HG02759 (cell line): ENCODE data around the gene ERC2.

ENCODE experiments used
- ATAC-seq: cut with Tn5 transposase; IDR thresholded peaks from one replicate; pipeline ENCODE4 v1.9.1; 2021; ENCODE audit warnings: mild to moderate bottlenecking, moderate library complexity; ENCODE audit not compliant: unreplicated experiment

ERC2 gene

GRCh38 chr3:55702822-55703221 is 765.4 kb downstream of the ERC2 start:
- ATAC-seq, result no peak

GRCh38 chr3:55701997-55702396 is 766.3 kb downstream of the ERC2 start:
- no peak for ATAC-seq

GRCh38 chr3:55698831-55699230 is 769.4 kb downstream of the ERC2 start:
- ATAC-seq, result no peak

GRCh38 chr3:55697177-55697865 is 770.9 kb downstream of the ERC2 start:
- ATAC-seq, result no peak

DNA sequence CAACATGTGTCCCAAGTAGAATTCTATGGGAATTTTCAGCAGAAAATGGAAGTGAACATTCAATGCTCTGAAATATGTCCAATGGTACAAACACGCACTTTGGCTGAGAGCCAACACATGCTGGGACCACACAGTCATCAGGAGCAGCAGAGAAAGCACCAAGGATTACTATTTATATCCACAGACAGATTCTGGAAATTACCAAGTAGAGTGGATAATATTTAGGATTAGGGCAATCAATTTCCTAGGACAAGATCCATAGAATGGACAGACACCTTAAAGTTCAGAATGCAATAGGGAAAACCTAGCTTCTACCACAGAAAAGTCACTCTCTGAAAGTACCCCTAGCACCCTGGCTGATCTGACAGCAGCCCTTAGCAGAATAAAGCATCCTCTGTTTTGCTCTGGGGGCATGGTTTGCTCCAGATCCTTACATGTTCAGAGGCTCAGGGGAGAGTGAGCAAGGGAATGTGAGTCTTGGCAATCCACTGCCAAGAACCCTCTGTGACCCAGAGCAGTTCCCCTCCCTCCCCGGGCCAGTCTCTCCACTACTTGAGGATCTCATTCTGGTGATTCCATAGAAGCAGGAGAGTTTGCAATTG is 775.2 kb downstream of the ERC2 start:
- ATAC-seq, result no peak

GRCh38 chr3:55692295-55692956 is 775.8 kb downstream of the ERC2 start:
- ATAC-seq, result no peak

GRCh38 chr3:55691141-55691540 is 777.1 kb downstream of the ERC2 start:
- ATAC-seq, result no peak

DNA sequence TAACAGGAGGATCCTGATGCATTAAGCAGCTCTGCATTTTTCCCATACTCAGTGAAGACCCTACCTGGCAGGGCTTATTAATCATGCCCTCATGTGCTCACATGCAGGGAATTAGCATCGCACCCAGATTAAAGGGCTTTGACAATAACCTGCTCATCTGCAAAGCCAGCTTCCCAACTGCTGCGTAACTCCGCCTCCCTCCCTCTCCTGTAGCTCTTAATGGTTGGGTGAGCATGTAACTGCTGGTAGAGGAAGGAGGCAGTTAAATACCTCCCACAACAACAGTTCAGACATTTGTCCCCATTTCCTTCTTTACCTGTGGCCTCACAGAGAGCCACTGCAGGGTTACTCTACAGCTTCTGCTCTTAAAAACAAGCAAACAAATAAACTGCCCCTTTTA is 777.5 kb downstream of the ERC2 start:
- ATAC-seq, result peak; percentile 60

DNA sequence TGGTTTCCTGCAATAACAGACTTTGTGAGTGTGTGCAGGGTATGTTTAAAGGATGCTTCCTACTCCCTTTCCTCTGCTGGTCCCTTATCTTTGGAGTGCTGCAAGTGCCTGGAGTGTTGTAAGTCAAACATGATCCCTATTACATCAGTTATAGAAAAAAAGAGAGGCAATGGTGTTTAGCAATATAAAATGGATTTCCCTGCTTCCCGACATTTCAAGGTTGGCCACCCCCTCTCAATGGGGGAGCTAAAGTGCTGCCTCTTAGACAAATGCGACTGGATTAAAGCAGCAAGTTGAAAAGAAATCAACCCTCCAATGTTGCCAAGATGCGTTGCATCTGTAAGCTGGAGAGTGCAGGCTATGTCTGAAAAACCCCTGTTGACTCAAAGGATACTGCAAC is 778.1 kb downstream of the ERC2 start:
- ATAC-seq, result no peak

DNA sequence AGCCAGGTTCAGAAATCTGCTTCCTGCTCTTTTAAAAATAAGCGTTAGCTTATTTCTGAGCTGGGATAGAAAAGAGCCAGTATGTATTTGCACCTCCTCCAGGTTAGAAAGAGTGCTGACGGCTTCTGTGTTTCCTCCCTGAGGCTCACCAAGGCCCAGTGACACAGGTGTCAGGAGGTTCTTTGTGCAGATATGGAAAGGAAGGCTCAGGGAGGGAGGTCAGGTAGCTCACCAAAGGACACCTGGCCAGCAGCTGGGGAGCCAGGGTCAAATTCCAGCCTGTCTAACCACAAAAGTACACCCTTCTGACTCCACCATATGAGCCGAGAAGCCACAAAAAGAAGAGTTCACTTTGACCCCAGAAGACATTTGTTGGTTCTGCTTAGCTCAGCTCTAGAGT is 780.1 kb downstream of the ERC2 start:
- ATAC-seq, result no peak

DNA sequence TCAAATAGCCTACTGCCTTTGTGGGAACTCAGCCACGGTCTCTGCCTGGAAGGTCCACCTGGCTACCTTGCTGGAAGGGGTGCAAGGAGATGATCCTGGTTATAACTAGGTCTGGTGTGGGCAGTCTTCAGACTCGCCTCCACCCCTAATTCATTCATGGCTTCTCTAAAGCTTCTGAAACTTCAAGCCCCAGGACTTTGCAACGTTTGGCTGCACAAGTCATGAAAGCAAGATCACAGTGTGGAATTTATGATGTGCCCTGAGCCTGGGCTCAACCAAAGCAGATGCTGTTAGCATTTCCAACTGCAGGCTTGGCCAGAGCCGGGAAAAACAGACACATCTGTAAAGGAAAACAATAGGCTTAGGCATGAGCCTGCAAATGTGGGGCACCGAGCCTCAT is 780.7 kb downstream of the ERC2 start:
- ATAC-seq, result no peak

DNA sequence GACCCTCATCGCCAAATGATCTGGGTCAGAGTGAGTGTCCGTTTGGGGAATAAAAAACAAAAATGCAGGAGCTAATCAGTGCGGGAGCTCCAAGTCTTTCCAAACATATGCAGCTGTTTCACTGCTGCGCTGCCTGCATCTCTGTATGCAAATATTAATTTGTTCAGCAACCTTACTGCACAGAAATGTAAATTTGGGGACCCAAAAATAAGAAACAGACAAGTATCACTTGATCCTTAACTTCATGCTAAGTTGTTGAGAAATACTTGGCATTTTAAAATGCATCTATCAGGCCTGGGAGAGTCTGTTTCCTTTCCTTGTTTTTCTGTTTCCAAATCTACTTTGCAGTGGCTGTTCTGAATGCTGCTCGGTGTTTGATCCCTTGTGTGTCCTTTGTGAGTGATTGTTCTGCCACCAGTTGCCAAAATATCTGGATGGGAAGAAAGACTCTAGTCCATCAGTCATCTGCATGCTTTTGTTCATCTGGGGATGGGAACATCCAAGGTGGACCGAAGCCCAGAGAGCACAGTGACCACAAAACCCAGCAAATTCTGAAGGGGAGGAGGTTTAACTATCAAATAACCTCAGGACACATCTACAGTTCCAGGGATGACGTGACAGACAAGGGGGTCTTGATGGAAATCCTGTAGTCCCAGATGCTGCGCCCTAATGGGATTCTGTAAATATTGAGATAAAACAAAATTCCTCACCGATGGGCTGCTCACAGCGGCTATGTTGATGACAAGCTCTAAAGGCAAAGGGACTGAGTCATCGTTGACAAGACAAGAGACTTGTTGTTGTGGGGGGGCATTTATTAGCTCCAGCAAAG is 781.6 kb downstream of the ERC2 start:
- ATAC-seq, result no peak

- no peak for ATAC-seq
Observed at GRCh38 chr3:55683666-55684270, 784.5 kb downstream of the ERC2 start.

- ATAC-seq, result no peak
Observed at GRCh38 chr3:55682461-55682860, 785.8 kb downstream of the ERC2 start.

GRCh38 chr3:55678546-55679216 is 789.6 kb downstream of the ERC2 start:
- no peak for ATAC-seq

DNA sequence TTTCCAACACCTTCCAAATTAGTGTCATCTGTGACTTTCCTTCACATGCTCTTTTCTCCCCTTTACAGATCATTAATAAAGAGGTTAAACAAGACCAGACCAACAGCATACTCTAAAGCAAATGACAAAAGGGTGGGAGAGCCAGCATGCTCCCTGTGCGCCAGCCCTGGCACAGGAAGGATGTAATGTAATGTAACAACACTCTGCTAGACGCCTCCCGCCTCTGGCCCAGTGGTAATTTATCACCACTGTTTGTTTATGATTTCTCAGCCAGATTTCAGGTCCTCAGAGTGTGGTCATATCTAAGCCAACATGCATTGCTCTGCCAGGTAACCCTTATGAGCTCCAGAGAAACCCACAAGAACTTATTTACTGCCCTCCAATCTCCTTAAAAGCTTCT is 791.6 kb downstream of the ERC2 start:
- no peak for ATAC-seq

- peak; percentile 98 for ATAC-seq
Observed at GRCh38 chr3:55675478-55675877, 792.8 kb downstream of the ERC2 start.

DNA sequence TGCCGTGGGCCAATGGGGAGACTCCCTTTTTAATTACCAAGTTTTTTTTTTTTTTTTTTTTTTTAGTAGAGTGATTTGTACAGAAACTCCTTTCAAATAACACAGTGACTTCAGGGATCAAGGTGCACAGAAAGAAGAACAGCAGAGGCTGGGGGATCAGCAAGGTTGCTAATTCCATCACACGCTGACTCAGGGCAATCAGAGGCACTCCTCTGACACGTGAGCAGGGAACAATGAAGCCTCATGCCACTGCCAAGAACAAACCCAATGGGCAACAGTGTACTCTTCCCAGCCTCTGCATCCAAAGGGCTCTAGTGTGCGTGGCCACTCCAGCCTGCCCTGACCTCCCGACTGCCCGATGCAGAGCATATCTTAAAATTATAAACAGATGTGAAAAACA is 794.5 kb downstream of the ERC2 start:
- ATAC-seq, result no peak

DNA sequence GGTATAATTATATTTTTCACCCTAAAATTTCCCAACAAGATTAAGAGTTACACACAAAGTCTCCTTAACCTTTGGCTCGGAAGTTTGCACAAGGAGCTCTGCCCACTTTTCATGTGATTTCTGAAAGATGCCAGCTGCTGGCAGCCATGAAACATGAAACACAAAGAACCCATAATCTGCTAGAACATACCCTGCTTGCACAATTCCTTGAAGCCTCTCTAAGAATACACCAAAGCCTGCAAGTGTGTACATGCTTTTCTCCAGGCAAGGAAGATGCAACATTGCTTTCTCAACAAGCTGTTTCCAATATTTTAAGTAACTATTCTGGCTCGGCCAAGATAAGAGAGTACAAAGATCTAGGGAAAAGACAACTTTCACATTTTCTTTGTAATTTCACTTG is 799.1 kb downstream of the ERC2 start:
- no peak for ATAC-seq

DNA sequence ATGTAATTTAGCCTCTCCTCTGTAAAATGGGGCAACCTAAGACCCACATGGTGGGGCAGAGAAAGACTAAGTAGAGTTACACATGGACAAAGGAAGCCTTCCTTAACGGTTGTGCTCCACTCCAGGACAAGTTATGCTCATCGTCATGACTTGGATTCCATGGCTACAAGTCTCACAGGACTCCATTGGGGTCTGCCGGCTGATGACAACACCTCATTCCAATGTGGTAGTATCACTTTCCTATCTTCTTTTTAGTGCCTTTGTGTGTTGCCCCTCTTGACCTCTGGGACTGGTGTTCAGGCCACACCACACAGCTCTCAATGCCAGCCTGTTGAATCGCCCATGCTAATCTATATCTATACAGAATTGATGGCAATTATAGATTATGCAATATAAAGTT is 799.9 kb downstream of the ERC2 start:
- no peak for ATAC-seq

DNA sequence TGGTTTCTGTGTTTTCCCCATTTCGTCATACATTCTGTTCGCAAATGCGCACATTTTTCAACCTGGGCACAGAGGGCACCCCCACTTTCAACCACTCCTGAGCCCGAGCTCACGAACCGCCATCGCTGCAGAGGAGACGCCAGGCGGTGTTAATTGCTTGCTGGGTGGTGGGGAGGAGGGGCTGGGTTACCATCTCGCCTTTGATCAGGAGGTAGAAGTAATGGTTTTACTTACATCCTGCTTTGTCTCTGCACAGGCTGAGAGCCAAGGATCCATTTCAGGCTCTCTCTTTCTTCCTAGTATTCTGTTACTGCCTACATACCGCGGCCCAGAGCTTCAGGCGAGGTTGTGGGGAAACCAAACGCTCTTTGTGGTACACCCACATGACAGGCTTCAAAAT is 803.9 kb downstream of the ERC2 start:
- no peak for ATAC-seq
